HG03439 (cell line): ENCODE data around the gene LOXHD1.

ENCODE experiments used
- ATAC-seq: cut with Tn5 transposase; IDR thresholded peaks from one replicate; pipeline ENCODE4 v1.9.1; 2021; ENCODE audit warnings: mild to moderate bottlenecking, moderate library complexity; ENCODE audit not compliant: unreplicated experiment

The LOXHD1 gene

DNA sequence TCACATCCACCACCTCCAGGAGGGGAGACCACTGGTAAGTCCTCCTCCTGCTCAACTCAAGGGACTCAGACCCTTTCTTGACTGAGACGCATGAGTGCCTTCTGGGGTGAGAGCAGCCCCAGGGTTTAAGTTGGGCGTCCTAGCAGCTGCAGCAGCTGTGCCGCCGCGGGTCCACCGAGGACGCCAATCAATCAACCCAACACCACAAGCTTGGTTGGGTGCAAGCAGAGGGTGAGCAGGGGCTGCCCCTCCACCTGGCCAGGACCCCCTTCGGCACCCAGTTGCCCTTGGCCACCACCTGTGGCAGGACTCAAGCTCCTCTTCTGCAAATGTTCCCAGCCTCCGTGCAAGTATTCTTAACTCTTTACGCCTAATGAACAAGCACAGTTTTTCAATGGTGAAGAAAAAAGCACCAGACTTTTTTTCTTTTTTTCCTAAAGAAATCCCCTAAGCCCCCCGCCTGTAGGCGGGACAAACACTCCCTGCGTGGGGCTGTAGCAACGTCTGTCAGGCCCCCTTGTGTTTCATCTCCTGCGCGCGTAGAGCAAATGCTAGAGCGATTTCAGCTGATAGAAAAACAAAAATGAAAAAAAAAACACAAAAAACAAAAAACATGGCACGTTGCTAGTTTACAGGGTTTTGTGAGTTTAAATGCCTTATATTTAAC is 197.1 kb downstream of the LOXHD1 start:
- no peak for ATAC-seq

DNA sequence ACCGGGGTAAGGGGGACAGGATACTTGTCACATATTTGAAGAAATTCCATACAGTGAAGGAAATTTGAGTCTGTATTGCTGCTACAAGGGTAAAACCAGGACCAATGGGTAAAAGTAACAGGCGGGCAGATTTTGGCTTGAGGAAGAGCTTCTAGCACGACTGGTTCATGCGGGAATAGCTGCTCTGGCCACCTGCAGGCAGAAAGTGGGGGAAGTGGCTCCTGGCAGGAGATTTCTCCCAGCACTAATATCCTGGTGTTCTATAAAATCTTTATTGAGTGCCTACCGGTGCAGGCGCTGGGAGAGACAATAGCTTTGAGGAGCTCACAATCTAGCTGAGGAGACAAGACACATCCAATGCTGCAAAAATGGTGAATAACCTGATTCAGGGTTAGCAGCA is 198.5 kb downstream of the LOXHD1 start:
- no peak for ATAC-seq

DNA sequence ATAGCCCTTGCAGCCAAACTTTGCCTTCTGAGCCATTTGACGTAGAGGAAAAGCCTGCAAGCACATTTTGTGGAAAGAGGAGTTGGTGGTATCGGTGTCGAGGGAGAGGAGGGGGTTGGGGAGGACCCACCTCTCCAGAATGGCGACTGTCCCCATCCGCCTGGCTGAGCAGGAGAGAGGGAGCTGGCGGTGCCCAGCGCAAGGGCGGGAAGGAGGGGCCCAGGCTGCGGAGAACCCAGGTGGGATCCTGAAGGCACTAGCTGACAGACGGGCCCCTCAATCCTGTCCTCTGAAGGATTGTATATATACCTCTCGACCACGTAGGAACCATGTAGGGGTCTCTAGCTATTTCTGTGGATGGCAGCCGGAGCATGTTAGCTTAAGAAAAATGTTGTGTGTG is 200.3 kb downstream of the LOXHD1 start:
- no peak for ATAC-seq

DNA sequence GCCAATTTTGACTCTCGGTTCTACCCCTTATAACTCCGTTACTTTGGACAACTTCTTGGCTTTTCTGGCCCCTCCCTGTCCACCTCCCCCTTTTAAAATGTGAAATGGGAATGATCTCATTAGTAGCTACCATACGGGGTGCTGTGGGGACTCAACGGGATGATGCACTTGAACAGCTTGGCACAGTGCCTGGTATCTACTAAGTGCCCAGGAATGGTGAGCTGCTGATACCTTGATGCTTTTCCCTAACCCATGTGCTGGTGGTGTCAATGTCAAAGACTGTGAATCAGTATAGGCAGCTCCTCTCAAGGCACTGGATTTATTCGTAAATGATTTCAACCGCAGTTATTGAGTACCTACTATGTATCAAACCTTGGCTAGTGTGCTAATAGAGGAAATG is 204.2 kb downstream of the LOXHD1 start:
- no peak for ATAC-seq

DNA sequence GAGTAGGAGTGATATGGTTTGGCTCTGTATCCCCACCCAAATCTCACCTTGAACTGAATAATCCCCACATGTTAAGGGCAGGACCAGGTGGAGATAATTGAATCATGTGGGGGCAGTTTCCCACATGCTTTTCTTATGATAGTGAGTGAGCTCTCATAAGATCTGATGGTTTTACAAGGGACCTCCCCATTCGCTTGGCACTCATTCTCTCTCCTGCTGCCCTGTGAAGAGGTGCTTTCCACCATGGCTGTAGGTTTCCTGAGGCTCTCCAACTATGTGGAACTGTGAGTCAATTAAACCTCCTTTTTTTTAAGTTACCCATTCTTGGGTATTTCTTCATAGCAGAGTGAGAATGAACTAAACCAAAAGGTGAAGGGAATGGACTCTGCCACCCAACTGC is 207.5 kb downstream of the LOXHD1 start:
- no peak for ATAC-seq

DNA sequence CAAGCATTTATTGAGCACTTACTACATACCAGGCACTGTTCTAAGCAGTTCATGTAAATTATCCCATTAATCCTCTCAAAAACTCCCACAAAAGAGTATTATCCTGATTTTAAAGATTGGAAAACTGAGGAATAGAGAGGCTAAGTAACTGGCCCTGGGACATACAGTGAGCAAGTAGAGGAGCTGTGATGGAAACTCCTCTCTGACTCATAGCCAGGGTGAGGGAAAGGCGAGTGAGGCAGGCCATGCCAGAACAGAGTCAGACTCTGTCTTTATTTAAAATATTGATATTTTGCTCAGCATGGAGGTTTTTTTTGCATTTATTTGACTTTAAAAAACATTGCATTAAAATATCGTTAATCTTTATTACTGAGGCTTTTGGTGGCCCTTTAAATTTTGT is 208.0 kb downstream of the LOXHD1 start:
- no peak for ATAC-seq

DNA sequence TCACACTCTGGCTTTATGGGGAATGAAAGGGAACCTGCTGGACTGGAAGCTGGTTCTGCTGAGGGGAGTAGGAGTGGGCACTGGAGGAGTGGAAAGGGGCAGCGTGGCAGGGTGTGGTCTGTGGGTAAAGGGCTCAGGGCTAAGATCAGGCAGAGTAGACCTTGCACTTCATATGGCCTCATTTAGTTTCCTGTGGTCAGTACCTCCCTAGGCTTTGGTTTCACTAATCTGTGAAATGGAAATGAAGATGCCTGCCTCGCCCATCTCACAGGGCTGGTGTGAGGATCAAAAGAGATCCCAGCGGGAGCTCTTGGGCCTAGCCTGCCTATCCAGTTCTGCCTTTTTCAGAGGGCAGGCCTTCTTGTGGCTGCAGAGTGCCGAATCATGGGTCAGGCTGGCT is 208.7 kb downstream of the LOXHD1 start:
- no peak for ATAC-seq

DNA sequence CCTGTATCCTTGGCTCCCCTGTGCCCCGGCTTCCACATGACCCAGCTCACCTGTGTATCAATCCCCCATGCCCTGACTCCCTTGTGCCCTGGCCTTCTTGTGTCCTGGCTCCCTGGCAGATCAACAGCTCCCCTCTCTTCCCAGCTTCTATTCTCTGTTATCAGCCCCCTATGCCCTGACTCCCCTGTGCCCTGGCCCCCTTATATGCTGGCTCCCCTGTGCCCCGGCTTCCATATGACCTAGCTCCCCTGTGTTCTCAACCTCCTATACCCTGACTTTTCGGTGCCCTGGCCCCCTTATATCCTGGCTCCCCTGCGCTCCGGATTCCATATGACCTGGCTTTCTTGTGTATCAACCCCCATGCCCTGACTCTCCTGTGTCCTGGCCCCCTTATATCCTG is 209.2 kb downstream of the LOXHD1 start:
- no peak for ATAC-seq

DNA sequence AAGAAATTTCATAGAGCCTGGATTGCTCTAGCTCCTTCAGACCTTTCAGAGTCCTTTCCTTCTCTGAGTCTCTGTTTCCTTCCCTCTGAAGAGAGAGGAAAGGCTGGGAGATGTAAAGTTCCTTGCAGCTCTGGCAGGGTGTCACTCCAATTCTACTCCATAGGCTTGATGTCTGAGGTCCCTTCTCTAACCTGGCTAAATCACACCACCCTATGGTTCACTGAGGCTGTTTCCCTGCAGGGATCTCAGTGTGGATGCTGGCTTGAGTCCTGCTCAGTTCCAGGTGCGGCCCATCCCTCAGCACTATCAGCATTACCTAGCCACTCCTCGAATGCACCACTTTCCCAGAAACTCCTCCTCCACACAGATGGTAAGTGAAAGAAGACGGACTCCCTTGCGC is 209.7 kb downstream of the LOXHD1 start:
- ATAC-seq, result no peak

DNA sequence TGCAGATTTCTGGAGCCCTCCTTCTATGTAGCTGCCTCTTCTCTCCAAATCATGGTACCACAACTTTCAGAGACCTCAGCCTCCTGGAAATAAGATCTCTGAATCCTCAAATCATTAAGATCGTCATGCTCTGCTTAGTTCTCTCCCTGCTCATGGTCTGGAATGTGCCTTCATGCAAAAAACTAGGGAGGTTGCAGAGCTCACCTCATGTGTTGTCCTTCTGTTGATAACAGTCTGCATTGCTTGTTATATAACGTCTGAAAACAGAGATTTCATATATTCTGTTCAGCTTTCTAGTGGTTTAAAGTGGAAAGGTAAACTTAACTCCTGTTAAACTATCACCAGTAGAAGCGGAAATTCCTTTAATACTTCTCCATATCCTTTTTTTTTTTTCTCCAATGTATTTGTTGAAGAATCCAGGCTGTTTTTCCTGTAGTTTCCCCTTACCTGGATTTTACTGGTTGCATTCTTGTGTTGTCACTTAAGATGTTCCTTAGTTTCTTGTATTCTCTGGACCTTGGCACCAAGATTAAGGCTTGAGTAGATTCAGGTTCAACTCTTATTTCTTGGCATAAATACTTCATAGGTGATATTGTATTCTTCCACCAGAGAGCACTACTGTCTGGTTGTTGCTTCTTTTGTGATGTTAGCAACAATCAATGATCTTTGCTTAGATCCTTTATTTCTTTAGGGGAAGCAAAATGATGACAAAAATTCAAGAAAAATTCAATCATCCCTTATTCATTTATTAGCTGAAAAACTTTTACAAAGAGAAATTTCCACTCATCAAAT is 211.3 kb downstream of the LOXHD1 start:
- ATAC-seq, result no peak

DNA sequence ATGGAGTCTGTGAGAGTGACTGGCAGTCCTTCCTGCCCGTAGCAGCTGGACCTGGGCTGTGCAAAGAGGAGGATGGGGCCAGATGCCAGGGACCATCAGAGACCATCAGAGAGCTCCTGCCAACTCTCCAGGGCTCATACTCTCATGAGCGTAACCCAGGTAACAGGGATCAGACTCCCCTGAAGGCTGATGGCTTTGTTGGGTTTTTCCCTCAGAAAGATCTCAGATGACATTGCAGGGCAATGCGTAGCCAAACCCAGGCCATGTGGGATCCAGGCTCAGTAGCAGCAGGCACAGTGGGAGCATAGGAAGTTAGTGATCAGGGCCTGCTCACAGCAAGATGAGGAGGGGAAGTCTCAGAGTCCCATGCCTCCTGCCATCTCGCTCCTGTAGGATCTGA is 218.0 kb downstream of the LOXHD1 start:
- no peak for ATAC-seq

DNA sequence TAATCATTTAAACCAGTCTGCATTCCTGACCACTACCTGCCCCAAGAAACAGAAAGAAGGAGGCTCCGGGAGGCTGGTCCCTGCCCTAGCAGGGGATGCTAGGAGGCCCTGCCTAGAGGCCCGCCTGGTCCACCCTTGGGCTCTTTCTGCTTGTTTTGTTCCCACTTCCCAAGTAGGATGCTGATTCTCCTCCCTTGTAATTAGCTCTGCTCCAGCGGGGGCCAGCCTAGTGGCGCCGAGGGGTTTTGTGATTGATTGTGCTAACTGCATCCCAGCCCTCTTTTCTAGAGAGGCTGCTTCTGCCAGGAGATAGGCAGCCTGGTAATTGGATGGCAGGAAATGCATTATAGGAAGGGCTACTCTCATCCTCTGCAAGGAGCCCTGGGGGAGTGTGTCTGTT is 220.0 kb downstream of the LOXHD1 start:
- no peak for ATAC-seq

DNA sequence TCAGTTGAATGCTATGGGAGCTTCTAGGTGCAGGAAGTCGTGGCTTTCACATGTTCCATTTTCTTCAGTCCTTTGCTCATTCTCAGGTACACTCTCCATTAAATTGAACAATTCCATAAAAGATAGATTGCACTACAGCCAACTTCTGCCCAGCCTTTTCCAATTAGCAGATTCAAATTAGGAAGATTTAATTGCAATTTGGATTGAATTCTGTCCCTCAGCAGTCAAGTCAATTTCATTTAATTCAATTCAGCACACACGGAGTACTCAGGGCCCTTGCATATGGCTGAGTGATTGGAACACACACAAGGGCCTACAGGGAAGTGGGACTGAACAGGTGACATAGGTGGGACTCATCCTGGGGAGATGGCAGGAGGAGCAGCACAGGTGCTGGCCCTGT is 220.4 kb downstream of the LOXHD1 start:
- ATAC-seq, result no peak

DNA sequence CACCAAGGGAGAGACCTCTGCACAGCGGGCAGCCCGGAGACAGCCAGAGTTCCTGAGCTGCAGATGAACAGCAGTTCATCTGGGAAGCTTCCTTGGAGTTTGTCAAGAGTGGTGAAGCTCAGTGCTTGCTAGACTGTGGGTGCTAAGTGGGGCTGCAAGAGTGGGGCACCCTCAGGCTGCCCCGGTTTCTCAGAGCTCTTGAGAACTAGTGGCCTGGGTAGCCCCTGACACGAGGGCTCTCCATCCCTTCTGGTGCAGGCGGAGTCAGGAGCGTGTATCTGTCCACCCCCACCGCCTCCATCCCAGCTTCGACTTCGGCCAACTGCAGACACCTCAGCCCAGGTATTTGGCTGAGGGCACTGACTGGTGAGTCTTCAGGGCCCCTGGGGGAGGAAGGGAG is 222.0 kb downstream of the LOXHD1 start:
- ATAC-seq, result no peak

DNA sequence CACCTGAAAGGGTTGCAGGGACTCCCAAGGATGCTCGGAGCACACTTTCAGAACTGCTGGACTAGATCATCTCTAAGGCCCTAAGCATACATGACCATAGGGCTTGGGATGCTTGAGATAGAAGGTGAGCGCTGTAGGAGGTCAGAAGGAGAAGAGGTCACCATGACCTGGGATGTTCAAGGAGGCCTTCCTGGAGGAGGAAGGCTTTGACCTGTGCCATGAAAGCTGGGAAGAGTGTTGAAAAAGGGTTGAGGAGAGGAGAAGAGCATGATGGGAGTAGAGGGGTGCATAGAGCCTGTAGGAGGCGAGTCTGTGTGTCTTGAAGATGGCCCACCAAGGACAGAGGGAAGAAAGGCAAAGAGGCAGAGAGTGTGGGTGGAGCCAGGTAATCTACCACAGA is 222.4 kb downstream of the LOXHD1 start:
- ATAC-seq, result no peak

DNA sequence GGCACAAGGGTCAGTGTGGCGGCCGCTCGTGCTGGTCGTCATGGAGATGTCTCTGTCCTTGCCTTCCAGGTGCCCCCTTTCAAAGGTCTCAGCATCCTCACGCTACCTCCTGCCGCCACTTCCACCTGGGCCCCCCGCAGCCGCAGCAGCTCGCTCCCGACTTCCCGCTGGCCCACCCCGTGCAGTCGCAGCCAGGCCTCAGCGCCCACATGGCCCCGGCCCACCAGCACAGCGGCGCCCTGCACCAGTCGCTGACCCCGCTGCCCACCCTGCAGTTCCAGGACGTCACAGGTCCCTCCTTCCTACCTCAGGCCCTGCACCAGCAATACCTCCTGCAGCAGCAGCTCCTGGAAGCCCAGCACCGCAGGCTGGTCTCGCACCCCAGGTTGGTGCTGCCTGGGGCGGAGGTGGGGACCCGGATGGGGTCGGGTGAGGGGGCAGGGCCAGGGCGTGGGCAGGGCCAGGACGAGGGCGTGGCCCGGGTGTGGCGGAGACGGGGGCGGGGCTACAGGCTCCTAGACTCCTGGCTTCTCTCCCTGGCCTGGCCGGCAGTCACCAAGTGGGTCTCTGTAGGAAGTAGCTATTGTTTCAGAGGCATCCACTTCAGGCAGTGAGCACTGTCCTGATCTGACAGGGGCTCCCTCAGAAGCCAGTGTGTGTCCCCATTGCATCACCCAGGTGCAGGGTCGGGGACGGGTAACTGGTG is 223.7 kb downstream of the LOXHD1 start:
- no peak for ATAC-seq

DNA sequence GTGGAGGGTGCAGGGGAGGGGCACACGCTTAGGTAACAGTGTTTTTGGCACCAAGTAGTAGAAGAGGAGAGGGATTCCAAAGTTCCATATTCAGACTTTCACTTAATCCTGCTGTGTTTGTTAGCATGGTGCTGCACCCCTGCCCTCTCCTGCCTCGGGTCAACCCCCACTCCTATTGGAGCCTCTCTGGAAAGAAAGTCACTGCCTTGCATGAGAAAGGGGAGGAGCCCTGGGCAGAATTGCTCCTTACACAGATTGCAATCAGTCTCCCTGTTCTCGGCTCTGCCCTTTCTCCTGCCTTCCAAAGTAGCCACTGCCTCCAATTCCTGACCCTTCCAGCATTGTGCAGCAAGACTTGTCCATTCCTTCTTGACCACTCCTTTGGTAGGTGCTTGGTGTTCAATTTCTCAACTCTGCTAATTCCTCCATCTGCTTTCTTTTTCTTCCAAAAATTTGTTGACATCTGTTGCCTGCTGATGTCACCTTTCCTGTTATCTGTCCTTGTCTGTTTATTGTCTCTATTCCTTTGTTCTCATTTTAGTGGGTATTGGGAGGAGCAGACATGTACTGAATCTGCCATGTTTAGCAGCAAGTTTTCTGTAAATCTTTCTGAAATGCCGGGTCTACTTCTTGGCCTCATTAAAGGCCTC is 225.4 kb downstream of the LOXHD1 start:
- no peak for ATAC-seq

DNA sequence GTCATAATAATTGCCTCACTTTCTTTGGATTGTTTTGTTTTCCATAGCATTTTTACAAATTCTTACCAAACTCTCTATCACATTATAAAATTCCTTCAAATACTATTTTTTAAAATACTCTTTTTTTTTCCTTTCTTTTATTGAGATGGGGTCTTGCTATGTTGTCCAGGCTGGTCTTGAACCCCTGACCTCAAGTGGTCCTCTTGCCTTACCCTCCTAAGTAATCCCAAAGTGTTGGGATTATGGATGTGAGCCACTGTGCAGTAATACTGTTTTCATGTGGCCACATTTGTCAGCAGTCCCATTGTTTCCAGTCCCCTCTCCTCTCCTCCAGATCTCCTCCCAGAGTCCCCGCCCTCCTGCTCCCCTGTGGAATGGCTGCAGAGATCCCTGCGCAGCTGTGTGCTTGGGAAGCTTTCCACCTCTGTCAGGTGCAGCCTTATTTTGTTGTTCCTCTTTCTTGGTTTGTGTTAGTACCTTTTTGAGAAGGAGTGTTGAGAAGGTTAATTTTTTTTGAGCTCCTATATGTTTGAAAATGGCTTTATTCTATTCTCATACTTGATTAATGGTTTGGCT is 227.3 kb downstream of the LOXHD1 start:
- no peak for ATAC-seq

DNA sequence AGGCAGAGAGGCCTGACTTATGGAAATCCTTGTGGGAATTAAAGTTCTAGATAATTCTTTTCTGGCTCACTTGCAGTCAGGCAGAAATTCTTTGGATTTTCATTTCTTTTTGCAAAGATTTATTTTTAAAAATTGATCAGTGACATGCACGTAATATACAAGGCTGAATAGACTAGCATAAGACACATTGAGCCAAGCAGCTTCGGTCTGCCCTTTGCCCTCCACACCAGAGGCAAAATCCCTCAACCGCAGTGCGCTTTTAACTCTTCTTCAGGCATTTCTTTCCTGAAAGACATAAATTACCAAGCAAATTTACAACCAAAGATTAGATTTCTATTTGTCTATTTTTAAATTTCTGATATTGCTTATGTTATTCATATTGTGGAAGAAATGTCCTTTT is 227.9 kb downstream of the LOXHD1 start:
- ATAC-seq, result no peak

DNA sequence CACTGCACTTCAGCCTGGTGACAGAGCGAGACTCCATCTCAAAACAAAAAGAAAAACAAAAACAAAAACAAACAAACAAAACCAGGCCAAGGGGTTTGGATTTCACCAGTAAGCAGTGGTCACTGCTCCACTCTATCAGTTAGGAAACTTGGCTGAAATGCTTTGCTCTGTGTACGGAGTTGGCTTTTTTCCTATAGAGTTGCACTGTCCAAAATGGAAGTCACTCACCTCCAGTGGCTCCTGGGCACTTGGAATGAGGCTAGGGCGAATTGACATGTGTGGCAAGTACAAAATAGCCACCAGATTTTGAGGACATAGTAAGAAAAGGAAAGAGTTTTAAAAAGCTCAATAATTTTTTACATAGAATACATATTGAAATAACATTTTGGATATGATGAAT is 228.7 kb downstream of the LOXHD1 start:
- ATAC-seq, result no peak
